ENCODE results near the gene ADAMTSL5. TPM values are rescaled to one million over a fixed set of nuclear protein-coding genes. Genes with fewer than 3 reads are reported as not detected.
"Not testable (repeated sequence)": the region's sequence is repeated elsewhere in the genome, so short reads cannot be mapped to it uniquely, and the experiment has no call there.

Gene ADAMTSL5
- total RNA-seq, 1 donor from 2014 or later, result 0.43 TPM

GRCh38 chr19:1540365-1540925 is 27.6 kb upstream of the ADAMTSL5 start:
- Histone ChIP-seq H3K36me3 (no peaks in the 10 kb centered on the region), H3K4me1 (peaks cover 0 to 2% of the 10 kb centered on the region in 2 donors), H3K27me3 (no peaks in the 10 kb centered on the region), H3K27ac (no peak overlapping the region), H3K9me3 (no peaks in the 10 kb centered on the region), H3K4me3 (no peak overlapping the region)
- intact Hi-C loops (cut with DNase I), result no loop called here
- no peak for DNase-seq (ENCODE audit: low spot score in 2 of 2)
- no peak for TF ChIP-seq CTCF (IDR thresholded peaks at IDR 0.05)

GRCh38 chr19:1539749-1540148 is 26.9 kb upstream of the ADAMTSL5 start:
- H3K27ac ChIP-seq; H3K4me1 ChIP-seq; H3K27me3 ChIP-seq; H3K9me3 ChIP-seq; intact Hi-C loops (cut with DNase I); DNase-seq (ENCODE audit: low spot score in 2 of 2); H3K36me3 ChIP-seq; H3K4me3 ChIP-seq: not testable (repeated sequence)

GRCh38 chr19:1538978-1539377 is 26.2 kb upstream of the ADAMTSL5 start:
- Histone ChIP-seq H3K9me3 (no peaks in the 10 kb centered on the region), H3K27me3 (no peaks in the 10 kb centered on the region), H3K4me1 (peaks cover 0 to 2% of the 10 kb centered on the region in 2 donors), H3K36me3 (no peaks in the 10 kb centered on the region), H3K27ac (no peak overlapping the region), H3K4me3 (no peak overlapping the region)
- no peak for TF ChIP-seq CTCF (IDR thresholded peaks at IDR 0.05)
- intact Hi-C loops (cut with DNase I), result no loop called here
- DNase-seq (ENCODE audit: low spot score in 2 of 2), result no peak

GRCh38 chr19:1535699-1536098 is 22.9 kb upstream of the ADAMTSL5 start:
- H3K9me3 ChIP-seq; H3K36me3 ChIP-seq; H3K4me3 ChIP-seq; H3K27me3 ChIP-seq; intact Hi-C loops (cut with DNase I); H3K27ac ChIP-seq; H3K4me1 ChIP-seq; DNase-seq (ENCODE audit: low spot score in 2 of 2): not testable (repeated sequence)

- TF ChIP-seq CTCF (IDR thresholded peaks at IDR 0.05), result no peak
- no peak overlapping the region for H3K4me3 ChIP-seq
- no peaks in the 10 kb centered on the region for H3K4me1 ChIP-seq
- intact Hi-C loops (cut with DNase I), result no loop called here
- no peak overlapping the region for H3K27ac ChIP-seq
- no peaks in the 10 kb centered on the region for H3K9me3 ChIP-seq
- no peaks in the 10 kb centered on the region for H3K36me3 ChIP-seq
- H3K27me3 ChIP-seq, result no peaks in the 10 kb centered on the region
- no peak for DNase-seq (ENCODE audit: low spot score in 2 of 2)
Measured at GRCh38 chr19:1534972-1535371, 22.2 kb upstream of the ADAMTSL5 start.

GRCh38 chr19:1533510-1534150 is 20.8 kb upstream of the ADAMTSL5 start:
- no peaks in the 10 kb centered on the region for H3K9me3 ChIP-seq
- no peaks in the 10 kb centered on the region for H3K4me1 ChIP-seq
- no peak for TF ChIP-seq CTCF (IDR thresholded peaks at IDR 0.05)
- H3K27ac ChIP-seq, result no peak overlapping the region
- H3K36me3 ChIP-seq, result no peaks in the 10 kb centered on the region
- intact Hi-C loops (cut with DNase I), result no loop called here
- H3K27me3 ChIP-seq, result no peaks in the 10 kb centered on the region
- no peak for DNase-seq (ENCODE audit: low spot score in 2 of 2)
- no peak overlapping the region for H3K4me3 ChIP-seq

GRCh38 chr19:1532003-1532402 is 19.2 kb upstream of the ADAMTSL5 start:
- no peak overlapping the region for H3K4me3 ChIP-seq
- no peaks in the 10 kb centered on the region for H3K4me1 ChIP-seq
- H3K27ac ChIP-seq, result no peak overlapping the region
- peaks cover 3% of the 10 kb centered on the region for H3K27me3 ChIP-seq
- intact Hi-C loops (cut with DNase I), result no loop called here
- no peak for DNase-seq (ENCODE audit: low spot score in 2 of 2)
- H3K36me3 ChIP-seq, result no peaks in the 10 kb centered on the region
- H3K9me3 ChIP-seq, result no peaks in the 10 kb centered on the region
- no peak for TF ChIP-seq CTCF (IDR thresholded peaks at IDR 0.05)

Measured in ascending aorta (tissue), 2 donors.